ENCODE results near the gene NLRP3. TPM values are rescaled to one million over a fixed set of nuclear protein-coding genes. Genes with fewer than 3 reads are reported as not detected.

Gene NLRP3
- total RNA-seq, 1 experiment from 2014 or later: 0.33 TPM

DNA sequence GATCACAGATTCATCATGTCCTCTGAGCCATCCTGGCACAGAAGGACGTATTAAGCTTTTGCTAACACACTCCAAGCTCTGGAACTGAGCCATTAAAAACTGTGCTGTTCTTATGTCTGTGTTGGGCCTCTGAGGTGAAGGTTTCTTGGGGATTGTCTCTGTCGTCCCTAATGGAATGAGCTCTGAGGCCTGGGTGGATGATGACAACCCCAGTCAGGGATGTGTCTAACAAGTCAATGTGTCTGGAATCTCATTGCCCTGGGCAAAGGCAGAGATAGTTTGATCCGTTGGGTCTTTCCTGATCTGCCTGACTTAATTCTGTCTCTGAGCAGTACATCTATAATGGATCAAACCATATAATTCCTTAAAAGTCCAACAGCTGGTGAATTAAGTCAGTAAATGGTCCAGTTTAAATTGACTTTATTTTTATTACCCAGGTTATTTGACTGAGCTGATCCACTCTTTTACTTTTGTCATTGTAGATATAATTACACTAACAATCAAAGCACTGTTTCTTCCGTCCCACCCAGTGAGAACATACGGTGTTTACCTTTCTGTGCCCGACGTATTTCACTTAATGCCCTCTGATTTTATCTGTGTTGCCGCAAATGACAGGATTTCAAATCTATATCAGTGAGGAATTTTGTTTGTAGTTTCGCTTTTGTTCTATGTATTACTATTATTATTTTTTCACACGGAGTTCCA is 80.8 kb downstream of the NLRP3 start:
- no peak overlapping the region for H3K4me3 ChIP-seq (ENCODE audit: low read depth in 2 of 2, low read length in 2 of 2)
- no peak overlapping the region for H3K27ac ChIP-seq (ENCODE audit: low read length)
- no TSS peak for BruUV-seq (replicated peaks)
- H3K36me3 ChIP-seq (ENCODE audit: control insufficient read depth, insufficient read depth, low read length): no peaks in the 10 kb centered on the region
- TF ChIP-seq POLR2AphosphoS5 (IDR thresholded peaks at IDR 0.05; ENCODE audit: low read depth, low read length) (no peak), SIN3A (IDR thresholded peaks at IDR 0.05; ENCODE audit: borderline replicate concordance, insufficient read depth, low read depth, low read length) (no peak), TCF7L2 (IDR thresholded peaks at IDR 0.05; ENCODE audit: low read depth, low read length) (no peak)
- TF ChIP-seq, protein P1, sequence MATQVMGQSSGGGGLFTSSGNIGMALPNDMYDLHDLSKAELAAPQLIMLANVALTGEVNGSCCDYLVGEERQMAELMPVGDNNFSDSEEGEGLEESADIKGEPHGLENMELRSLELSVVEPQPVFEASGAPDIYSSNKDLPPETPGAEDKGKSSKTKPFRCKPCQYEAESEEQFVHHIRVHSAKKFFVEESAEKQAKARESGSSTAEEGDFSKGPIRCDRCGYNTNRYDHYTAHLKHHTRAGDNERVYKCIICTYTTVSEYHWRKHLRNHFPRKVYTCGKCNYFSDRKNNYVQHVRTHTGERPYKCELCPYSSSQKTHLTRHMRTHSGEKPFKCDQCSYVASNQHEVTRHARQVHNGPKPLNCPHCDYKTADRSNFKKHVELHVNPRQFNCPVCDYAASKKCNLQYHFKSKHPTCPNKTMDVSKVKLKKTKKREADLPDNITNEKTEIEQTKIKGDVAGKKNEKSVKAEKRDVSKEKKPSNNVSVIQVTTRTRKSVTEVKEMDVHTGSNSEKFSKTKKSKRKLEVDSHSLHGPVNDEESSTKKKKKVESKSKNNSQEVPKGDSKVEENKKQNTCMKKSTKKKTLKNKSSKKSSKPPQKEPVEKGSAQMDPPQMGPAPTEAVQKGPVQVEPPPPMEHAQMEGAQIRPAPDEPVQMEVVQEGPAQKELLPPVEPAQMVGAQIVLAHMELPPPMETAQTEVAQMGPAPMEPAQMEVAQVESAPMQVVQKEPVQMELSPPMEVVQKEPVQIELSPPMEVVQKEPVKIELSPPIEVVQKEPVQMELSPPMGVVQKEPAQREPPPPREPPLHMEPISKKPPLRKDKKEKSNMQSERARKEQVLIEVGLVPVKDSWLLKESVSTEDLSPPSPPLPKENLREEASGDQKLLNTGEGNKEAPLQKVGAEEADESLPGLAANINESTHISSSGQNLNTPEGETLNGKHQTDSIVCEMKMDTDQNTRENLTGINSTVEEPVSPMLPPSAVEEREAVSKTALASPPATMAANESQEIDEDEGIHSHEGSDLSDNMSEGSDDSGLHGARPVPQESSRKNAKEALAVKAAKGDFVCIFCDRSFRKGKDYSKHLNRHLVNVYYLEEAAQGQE (IDR thresholded peaks at IDR 0.05; ENCODE audit: insufficient read depth in 1 of 2, low read depth in 2 of 2, low read length in 1 of 2): no peak
- TF ChIP-seq, protein P2, sequence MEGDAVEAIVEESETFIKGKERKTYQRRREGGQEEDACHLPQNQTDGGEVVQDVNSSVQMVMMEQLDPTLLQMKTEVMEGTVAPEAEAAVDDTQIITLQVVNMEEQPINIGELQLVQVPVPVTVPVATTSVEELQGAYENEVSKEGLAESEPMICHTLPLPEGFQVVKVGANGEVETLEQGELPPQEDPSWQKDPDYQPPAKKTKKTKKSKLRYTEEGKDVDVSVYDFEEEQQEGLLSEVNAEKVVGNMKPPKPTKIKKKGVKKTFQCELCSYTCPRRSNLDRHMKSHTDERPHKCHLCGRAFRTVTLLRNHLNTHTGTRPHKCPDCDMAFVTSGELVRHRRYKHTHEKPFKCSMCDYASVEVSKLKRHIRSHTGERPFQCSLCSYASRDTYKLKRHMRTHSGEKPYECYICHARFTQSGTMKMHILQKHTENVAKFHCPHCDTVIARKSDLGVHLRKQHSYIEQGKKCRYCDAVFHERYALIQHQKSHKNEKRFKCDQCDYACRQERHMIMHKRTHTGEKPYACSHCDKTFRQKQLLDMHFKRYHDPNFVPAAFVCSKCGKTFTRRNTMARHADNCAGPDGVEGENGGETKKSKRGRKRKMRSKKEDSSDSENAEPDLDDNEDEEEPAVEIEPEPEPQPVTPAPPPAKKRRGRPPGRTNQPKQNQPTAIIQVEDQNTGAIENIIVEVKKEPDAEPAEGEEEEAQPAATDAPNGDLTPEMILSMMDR (IDR thresholded peaks at IDR 0.05): no peak
- ChIA-PET POLR2A (no interaction called here), CTCF (no interaction called here)
- intact Hi-C loops (cut with micrococcal nuclease; ENCODE audit: unreplicated experiment) (no loop called here), in situ Hi-C loops (cut with HindIII; ENCODE audit: low pct_unique_long_range_greater_than_20kb, low sequenced_read_pairs) (no loop called here)
- no peaks in the 10 kb centered on the region for H3K4me1 ChIP-seq (ENCODE audit: control insufficient read depth, insufficient read depth, low read length)
- ATAC-seq (no peak), DNase-seq (ENCODE audit: low read depth, low spot score) (no peak)
- no peaks in the 10 kb centered on the region for H3K9me3 ChIP-seq (ENCODE audit: control insufficient read depth, insufficient read depth, low read depth, low read length)
- 0 out of 2 replicates have a peak, but pooled peaks cover 2% of the 10 kb centered on the region for H3K27me3 ChIP-seq (ENCODE audit: control insufficient read depth, insufficient read depth, low read length)

Other genes starting within 250 kb of the NLRP3 start
- 18.6 TPM for gene ZNF124, start 244.2 kb upstream of the NLRP3 start, total RNA-seq (2021; ENCODE audit: unreplicated experiment)
- gene VN1R5, start 160.1 kb upstream of the NLRP3 start, total RNA-seq (2021; ENCODE audit: unreplicated experiment): not detected
- 21.4 TPM for gene ZNF496, start 84.3 kb upstream of the NLRP3 start, total RNA-seq (2021; ENCODE audit: unreplicated experiment)
- not detected for gene OR2B11, start 41.9 kb downstream of the NLRP3 start, total RNA-seq (2021; ENCODE audit: unreplicated experiment)
- gene OR2C3, start 120.3 kb downstream of the NLRP3 start, total RNA-seq (2021; ENCODE audit: unreplicated experiment): not detected
- not detected for gene GCSAML, start 133.0 kb downstream of the NLRP3 start, total RNA-seq (2021; ENCODE audit: unreplicated experiment)
- not detected for gene OR2G2, start 172.2 kb downstream of the NLRP3 start, total RNA-seq (2021; ENCODE audit: unreplicated experiment)
- gene OR2G3, start 189.4 kb downstream of the NLRP3 start, total RNA-seq (2021; ENCODE audit: unreplicated experiment): not detected